ENCODE data around the gene TBC1D22A. TPM values are rescaled to one million over a fixed set of nuclear protein-coding genes. Genes with fewer than 3 reads are reported as not detected.

Gene TBC1D22A
- total RNA-seq, 1 donor from 2014 or later: 87.8 TPM

- intact Hi-C loops (cut with DNase I): no loop called here
- Histone ChIP-seq H3K27me3 (no peaks in the 10 kb centered on the region), H3K4me1 (peaks cover 5 to 11% of the 10 kb centered on the region in 2 donors), H3K36me3 (no peaks in the 10 kb centered on the region), H3K4me3 (no peak overlapping the region), H3K9me3 (no peaks in the 10 kb centered on the region), H3K27ac (no peak overlapping the region)
- DNase-seq (ENCODE audit: low spot score in 2 of 2): no peak
- TF ChIP-seq, protein P1, sequence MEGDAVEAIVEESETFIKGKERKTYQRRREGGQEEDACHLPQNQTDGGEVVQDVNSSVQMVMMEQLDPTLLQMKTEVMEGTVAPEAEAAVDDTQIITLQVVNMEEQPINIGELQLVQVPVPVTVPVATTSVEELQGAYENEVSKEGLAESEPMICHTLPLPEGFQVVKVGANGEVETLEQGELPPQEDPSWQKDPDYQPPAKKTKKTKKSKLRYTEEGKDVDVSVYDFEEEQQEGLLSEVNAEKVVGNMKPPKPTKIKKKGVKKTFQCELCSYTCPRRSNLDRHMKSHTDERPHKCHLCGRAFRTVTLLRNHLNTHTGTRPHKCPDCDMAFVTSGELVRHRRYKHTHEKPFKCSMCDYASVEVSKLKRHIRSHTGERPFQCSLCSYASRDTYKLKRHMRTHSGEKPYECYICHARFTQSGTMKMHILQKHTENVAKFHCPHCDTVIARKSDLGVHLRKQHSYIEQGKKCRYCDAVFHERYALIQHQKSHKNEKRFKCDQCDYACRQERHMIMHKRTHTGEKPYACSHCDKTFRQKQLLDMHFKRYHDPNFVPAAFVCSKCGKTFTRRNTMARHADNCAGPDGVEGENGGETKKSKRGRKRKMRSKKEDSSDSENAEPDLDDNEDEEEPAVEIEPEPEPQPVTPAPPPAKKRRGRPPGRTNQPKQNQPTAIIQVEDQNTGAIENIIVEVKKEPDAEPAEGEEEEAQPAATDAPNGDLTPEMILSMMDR (IDR thresholded peaks at IDR 0.05): no peak
Observed at GRCh38 chr22:46742576-46743221, 19.8 kb upstream of the TBC1D22A start.

DNA sequence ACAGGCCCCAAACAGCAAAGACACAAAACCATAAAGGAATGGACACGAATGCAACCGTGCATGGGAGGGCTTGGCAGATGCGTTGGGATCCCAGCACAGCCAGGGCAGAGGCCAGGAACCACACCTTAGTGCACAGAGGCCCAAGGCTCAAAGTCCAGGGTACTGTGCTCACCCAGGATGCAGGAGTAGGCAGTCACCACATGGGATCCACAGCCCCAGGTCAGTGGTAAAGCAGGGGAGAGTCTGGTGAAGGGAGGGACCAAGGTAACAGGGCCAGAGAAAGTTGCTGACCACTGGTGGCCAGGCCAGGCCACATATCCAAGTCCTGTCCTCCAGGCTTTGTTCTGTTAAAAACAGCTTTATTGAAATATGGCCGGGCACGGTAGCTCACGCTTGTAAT is 17.9 kb upstream of the TBC1D22A start:
- H3K4me3 ChIP-seq: no peak overlapping the region
- H3K36me3 ChIP-seq: no peaks in the 10 kb centered on the region
- DNase-seq (ENCODE audit: low spot score in 2 of 2): no peak
- peaks cover under 1 to 2% of the 10 kb centered on the region in 2 donors for H3K4me1 ChIP-seq
- no peaks in the 10 kb centered on the region for H3K27me3 ChIP-seq
- no peaks in the 10 kb centered on the region for H3K9me3 ChIP-seq
- intact Hi-C loops (cut with DNase I): no loop called here
- H3K27ac ChIP-seq: no peak overlapping the region
- TF ChIP-seq, protein P1 (IDR thresholded peaks at IDR 0.05): no peak

GRCh38 chr22:46746192-46746591 is 16.3 kb upstream of the TBC1D22A start:
- H3K4me3 ChIP-seq: no peak overlapping the region
- no peaks in the 10 kb centered on the region for H3K4me1 ChIP-seq
- no peaks in the 10 kb centered on the region for H3K27me3 ChIP-seq
- no peaks in the 10 kb centered on the region for H3K36me3 ChIP-seq
- H3K27ac ChIP-seq: no peak overlapping the region
- intact Hi-C loops (cut with DNase I): no loop called here
- TF ChIP-seq, protein P1 (IDR thresholded peaks at IDR 0.05): no peak
- no peak for DNase-seq (ENCODE audit: low spot score in 2 of 2)
- H3K9me3 ChIP-seq: no peaks in the 10 kb centered on the region

- Histone ChIP-seq H3K4me1 (no peaks in the 10 kb centered on the region), H3K9me3 (no peaks in the 10 kb centered on the region), H3K4me3 (no peak overlapping the region), H3K27me3 (no peaks in the 10 kb centered on the region), H3K27ac (no peak overlapping the region), H3K36me3 (no peaks in the 10 kb centered on the region)
- DNase-seq (ENCODE audit: low spot score in 2 of 2): no peak
- intact Hi-C loops (cut with DNase I): no loop called here
- TF ChIP-seq, protein P1 (IDR thresholded peaks at IDR 0.05): no peak
Observed at GRCh38 chr22:46746620-46747019, 15.8 kb upstream of the TBC1D22A start.

- no peak for DNase-seq (ENCODE audit: low spot score in 2 of 2)
- TF ChIP-seq, protein P1 (IDR thresholded peaks at IDR 0.05): no peak
- Histone ChIP-seq H3K4me1 (no peaks in the 10 kb centered on the region), H3K9me3 (no peaks in the 10 kb centered on the region), H3K36me3 (no peaks in the 10 kb centered on the region), H3K27me3 (no peaks in the 10 kb centered on the region), H3K27ac (no peak overlapping the region), H3K4me3 (no peak overlapping the region)
- intact Hi-C loops (cut with DNase I): no loop called here
Observed at GRCh38 chr22:46747646-46748045, 14.8 kb upstream of the TBC1D22A start.

Data from ascending aorta (tissue), 2 donors.